Non-pigmented ciliary epithelial cell (primary cell): ENCODE data around the gene DMBT1.

Experiments used
- DNase-seq: peaks from one replicate; pipeline ENCODE4 v3.0.0-alpha.2; 2010; ENCODE audit warnings: low read depth

Gene DMBT1

GRCh38 chr10:122673269-122673668 lies 112.7 kb downstream of the DMBT1 start:
- no peak for DNase-seq

GRCh38 chr10:122673731-122674130 lies 113.2 kb downstream of the DMBT1 start:
- DNase-seq = no peak

GRCh38 chr10:122674781-122675180 lies 114.2 kb downstream of the DMBT1 start:
- no peak for DNase-seq

- DNase-seq = no peak
Observed at GRCh38 chr10:122675278-122675677, 114.7 kb downstream of the DMBT1 start.

- no peak for DNase-seq
Observed at GRCh38 chr10:122678266-122678665, 117.7 kb downstream of the DMBT1 start.

GRCh38 chr10:122682522-122682921 lies 122.0 kb downstream of the DMBT1 start:
- DNase-seq = no peak

- no peak for DNase-seq
Observed at GRCh38 chr10:122688293-122688989, 127.9 kb downstream of the DMBT1 start.

- no peak for DNase-seq
Observed at GRCh38 chr10:122689146-122689820, 128.7 kb downstream of the DMBT1 start.

GRCh38 chr10:122692744-122693143 lies 132.2 kb downstream of the DMBT1 start:
- no peak for DNase-seq
